DOHH2 (cell line): ENCODE results near the gene SDC1.

Source experiments
- H3F3A ChIP-seq: fragments of 200-600 bp; sonication (generic), shearing (Covaris generic); 2 replicates; pipeline ENCODE4 v1.6.0; 2016; ENCODE audit warnings: antibody characterized with exemption, mild to moderate bottlenecking; ENCODE audit not compliant: control insufficient read depth, insufficient read depth
- H3K27ac ChIP-seq: fragments of 200-600 bp; sonication (generic); 2 replicates; pipeline ENCODE4 v1.5.1; 2014; ENCODE audit warnings: low read depth, mild to moderate bottlenecking, low read length, moderate library complexity
- H3K27me3 ChIP-seq: fragments of 200-600 bp; sonication (generic); 2 replicates; pipeline ENCODE4 v1.6.1; 2014; ENCODE audit warnings: mild to moderate bottlenecking, low read length, mixed read lengths; ENCODE audit not compliant: control insufficient read depth
- H3K36me3 ChIP-seq: fragments of 200-600 bp; sonication (generic); 2 replicates; pipeline ENCODE4 v1.6.1; 2014; ENCODE audit warnings: mild to moderate bottlenecking, low read length, moderate library complexity, mixed read lengths; ENCODE audit not compliant: control insufficient read depth
- H3K4me1 ChIP-seq: fragments of 200-600 bp; sonication (generic); 2 replicates; pipeline ENCODE4 v1.6.1; 2014; ENCODE audit warnings: mild to moderate bottlenecking, low read length, mixed read lengths; ENCODE audit not compliant: control insufficient read depth
- H3K4me2 ChIP-seq: fragments of 200-600 bp; sonication (generic); 2 replicates; pipeline ENCODE4 v1.6.0; 2014; ENCODE audit warnings: mild to moderate bottlenecking, low read length, moderate library complexity
- H3K4me3 ChIP-seq: fragments of 200-600 bp; sonication (generic); 2 replicates; pipeline ENCODE4 v1.5.1; 2014; ENCODE audit warnings: mild to moderate bottlenecking, low read length, mixed read lengths
- H3K79me2 ChIP-seq: fragments of 200-600 bp; sonication (generic); 2 replicates; pipeline ENCODE4 v1.6.1; 2014; ENCODE audit warnings: mild to moderate bottlenecking, low read length, mixed read lengths; ENCODE audit not compliant: control insufficient read depth
- H3K9me2 ChIP-seq: fragments of 200-600 bp; sonication (generic); replicated peaks from 2 replicates; pipeline ENCODE4 v1.6.1; 2014; ENCODE audit warnings: mild to moderate bottlenecking, low read length, mixed read lengths; ENCODE audit not compliant: control insufficient read depth
- H3K9me3 ChIP-seq: fragments of 200-600 bp; sonication (generic); 2 replicates; pipeline ENCODE4 v1.6.1; 2014; ENCODE audit warnings: antibody characterized with exemption, low read length, mixed read lengths; ENCODE audit not compliant: control insufficient read depth, insufficient read depth
- H4K20me1 ChIP-seq: fragments of 200-600 bp; sonication (generic); 2 replicates; pipeline ENCODE4 v1.6.0; 2014; ENCODE audit warnings: low read depth, mild to moderate bottlenecking, antibody characterized with exemption, low read length, moderate library complexity; ENCODE audit not compliant: control insufficient read depth, insufficient read depth
- CTCF ChIP-seq: fragments of 200-600 bp; sonication (generic); IDR thresholded peaks from one replicate; pipeline ENCODE4 v1.5.1; 2014; ENCODE audit warnings: antibody characterized with exemption, mild to moderate bottlenecking, low read depth, low read length; ENCODE audit not compliant: poor library complexity, severe bottlenecking
- EZH2phosphoT487 ChIP-seq: fragments of 200-600 bp; sonication (generic); IDR thresholded peaks from 2 replicates; pipeline ENCODE4 v1.6.1; 2017; ENCODE audit warnings: borderline replicate concordance, mild to moderate bottlenecking, antibody characterized with exemption, low read length, moderate library complexity, mixed read lengths

The SDC1 gene

DNA sequence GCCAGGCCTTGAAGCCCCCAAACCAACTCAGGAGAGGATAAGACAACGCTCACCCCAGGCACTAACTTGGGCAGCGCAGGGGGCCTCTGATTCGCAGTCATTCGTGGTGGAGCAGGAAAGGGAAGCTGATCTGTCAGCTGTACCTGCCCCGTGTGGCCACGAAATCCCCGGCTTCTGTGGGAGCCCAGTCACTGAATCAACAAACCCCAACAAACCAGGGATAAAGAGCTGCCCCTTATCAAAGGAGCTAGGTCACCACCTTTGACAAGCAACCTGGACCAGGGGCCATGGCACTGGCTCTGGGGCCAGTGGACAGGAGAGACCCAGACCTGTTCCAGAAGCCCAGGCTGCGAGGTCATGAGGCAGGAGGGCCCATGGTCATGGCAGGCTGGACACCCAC lies 14.5 kb downstream of the SDC1 start:
- no peaks in the 10 kb centered on the region for H3K79me2 ChIP-seq
- H3F3A ChIP-seq: no peaks in the 10 kb centered on the region
- no peak overlapping the region for H3K4me2 ChIP-seq

DNA sequence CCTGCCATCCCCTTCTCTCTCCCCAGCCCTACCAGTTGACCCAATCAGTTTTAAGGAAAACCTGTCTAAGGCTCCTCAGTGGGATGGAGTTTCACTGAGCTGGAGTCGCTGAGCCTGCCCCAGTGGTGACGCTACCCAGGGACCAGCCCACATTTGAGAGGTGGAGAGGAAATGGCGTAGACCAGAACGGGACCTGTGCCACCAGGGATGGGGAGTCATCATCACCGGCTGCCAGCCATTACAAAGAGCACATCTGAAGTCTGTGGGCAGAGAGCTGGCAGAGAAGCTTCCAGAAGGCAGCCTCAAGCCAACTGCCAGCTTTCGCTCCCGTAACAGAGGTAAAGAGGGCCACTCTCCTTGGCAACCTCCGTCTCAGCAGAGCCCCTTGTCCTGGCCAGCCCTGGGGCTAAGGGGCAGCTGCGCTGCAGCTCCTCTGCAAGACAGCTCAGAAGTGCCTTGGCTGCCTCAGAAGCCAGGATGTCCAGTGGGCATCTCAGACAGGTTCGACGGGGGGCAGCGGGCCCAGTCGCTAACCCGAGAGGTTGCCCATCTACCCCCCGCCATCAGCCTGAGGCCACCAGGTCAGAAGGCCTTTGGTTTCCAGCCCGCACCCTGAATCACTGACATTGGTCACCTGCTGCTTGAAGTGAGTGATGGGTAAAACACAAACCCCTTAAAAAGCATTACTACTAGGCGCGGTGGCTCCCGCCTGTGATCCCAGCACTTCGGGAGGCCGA lies 15.4 kb downstream of the SDC1 start:
- no peak overlapping the region for H3K4me2 ChIP-seq
- no peaks in the 10 kb centered on the region for H3K9me2 ChIP-seq
- H3K4me1 ChIP-seq: peaks cover 49% of the 10 kb centered on the region
- H3K4me3 ChIP-seq: no peak overlapping the region
- peaks cover 11% of the 10 kb centered on the region; the same call in 1 of the 2 replicates for H3K27me3 ChIP-seq
- H4K20me1 ChIP-seq: peaks cover 3% of the 10 kb centered on the region; the same call in 1 of the 2 replicates
- TF ChIP-seq CTCF: no peak
- no peak for TF ChIP-seq EZH2phosphoT487
- H3K27ac ChIP-seq: no peak overlapping the region
- no peaks in the 10 kb centered on the region for H3K9me3 ChIP-seq
- no peaks in the 10 kb centered on the region for H3K36me3 ChIP-seq
- H3K79me2 ChIP-seq: no peaks in the 10 kb centered on the region
- H3F3A ChIP-seq: no peaks in the 10 kb centered on the region

More for the DNA sequence above, 14.5 kb downstream of the SDC1 start:
- TF ChIP-seq EZH2phosphoT487: no peak
- no peak for TF ChIP-seq CTCF
- peaks cover 11% of the 10 kb centered on the region; the same call in 1 of the 2 replicates for H3K27me3 ChIP-seq
- peaks cover 49% of the 10 kb centered on the region for H3K4me1 ChIP-seq
- H3K9me2 ChIP-seq: no peaks in the 10 kb centered on the region
- no peaks in the 10 kb centered on the region for H3K9me3 ChIP-seq
- H3K27ac ChIP-seq: no peak overlapping the region
- peaks cover 3% of the 10 kb centered on the region; the same call in 1 of the 2 replicates for H4K20me1 ChIP-seq
- H3K36me3 ChIP-seq: no peaks in the 10 kb centered on the region
- no peak overlapping the region for H3K4me3 ChIP-seq

DNA sequence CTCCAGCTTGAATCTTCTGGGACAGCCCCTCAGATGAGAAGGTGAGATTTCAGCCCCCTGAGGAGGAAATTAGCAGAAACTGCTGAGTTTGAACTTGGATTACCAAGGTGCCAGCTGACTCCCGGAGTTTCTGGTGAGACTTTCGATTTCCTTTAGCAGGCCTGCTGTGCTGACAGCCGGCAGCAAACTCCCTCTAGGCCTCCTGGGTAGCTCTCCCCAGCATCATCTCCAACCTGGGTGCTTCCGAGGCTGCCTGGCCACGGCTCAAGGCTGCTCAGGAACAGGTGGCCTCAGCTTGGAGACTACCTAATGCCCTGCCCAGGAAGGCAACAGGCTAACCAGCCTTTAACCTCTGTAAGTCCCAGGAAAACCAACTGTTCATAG lies 16.5 kb downstream of the SDC1 start:
- peaks cover 38% of the 10 kb centered on the region for H3K4me1 ChIP-seq
- H3K9me3 ChIP-seq: no peaks in the 10 kb centered on the region
- peaks cover 3% of the 10 kb centered on the region; the same call in 1 of the 2 replicates for H4K20me1 ChIP-seq
- H3K27ac ChIP-seq: no peak overlapping the region
- no peaks in the 10 kb centered on the region for H3F3A ChIP-seq
- H3K9me2 ChIP-seq: no peaks in the 10 kb centered on the region
- no peaks in the 10 kb centered on the region for H3K79me2 ChIP-seq
- H3K36me3 ChIP-seq: no peaks in the 10 kb centered on the region
- no peak overlapping the region for H3K4me3 ChIP-seq
- TF ChIP-seq CTCF: no peak
- TF ChIP-seq EZH2phosphoT487: no peak
- H3K27me3 ChIP-seq: peaks cover 11% of the 10 kb centered on the region; the same call in 1 of the 2 replicates
- no peak overlapping the region for H3K4me2 ChIP-seq
